ENCODE measurements around the gene NACAD.

DNA sequence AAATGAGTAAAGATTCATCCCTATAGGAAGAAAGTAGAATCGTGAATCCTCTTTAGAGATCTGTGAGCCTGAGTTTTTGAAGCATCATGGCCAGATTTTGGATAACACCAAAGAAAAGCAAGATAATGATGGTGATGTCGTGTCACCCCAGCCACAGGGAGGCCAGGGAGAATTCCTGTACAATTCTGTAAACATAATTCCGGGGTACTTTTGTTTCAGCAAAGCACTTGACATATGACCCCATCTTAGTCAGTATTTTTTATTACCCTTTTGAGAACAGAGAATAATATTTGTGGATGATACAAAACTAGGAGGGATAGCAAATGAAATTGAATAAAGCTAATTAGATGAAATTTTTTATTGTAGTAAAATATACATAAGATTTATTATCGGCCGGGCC, 33.8 kb downstream of the NACAD start:
- TF ChIP-seq EZH2 (IDR thresholded peaks at IDR 0.05; ENCODE audit: insufficient read depth, poor library complexity, severe bottlenecking) (no peak), EZH2phosphoT487 (IDR thresholded peaks at IDR 0.05; ENCODE audit: insufficient read depth, low read depth) (no peak)

Measured in GM23248 (cell line).